ENCODE measurements around the gene WIPI1.

- TF ChIP-seq CTCF (conservative IDR thresholded peaks at IDR 0.05; ENCODE audit: low read length) (no peak), EZH2phosphoT487 (IDR thresholded peaks at IDR 0.05; ENCODE audit: borderline replicate concordance, low read depth, low read length) (no peak)
Observed at GRCh38 chr17:68421486-68421885, 35.8 kb downstream of the WIPI1 start.

Measured in OCI-LY7 (cell line).